AG20443 (cell line): ENCODE results near the gene HSPA4L.

ENCODE experiments used
- DNase-seq: peaks from one replicate; pipeline ENCODE4 v3.0.0; 2012; ENCODE audit warnings: low spot score, mixed read lengths

HSPA4L gene

GRCh38 chr4:127782275-127783025 lies at the start of gene HSPA4L:
HSPA4L (plus strand) TSS chr4:127782322; CDS start chr4:127782551, 229 bp downstream.
- peak; percentile 34 for DNase-seq

GRCh38 chr4:127732623-127733328 lies 49.3 kb upstream of the HSPA4L start:
- peak; percentile 45 for DNase-seq

DNA sequence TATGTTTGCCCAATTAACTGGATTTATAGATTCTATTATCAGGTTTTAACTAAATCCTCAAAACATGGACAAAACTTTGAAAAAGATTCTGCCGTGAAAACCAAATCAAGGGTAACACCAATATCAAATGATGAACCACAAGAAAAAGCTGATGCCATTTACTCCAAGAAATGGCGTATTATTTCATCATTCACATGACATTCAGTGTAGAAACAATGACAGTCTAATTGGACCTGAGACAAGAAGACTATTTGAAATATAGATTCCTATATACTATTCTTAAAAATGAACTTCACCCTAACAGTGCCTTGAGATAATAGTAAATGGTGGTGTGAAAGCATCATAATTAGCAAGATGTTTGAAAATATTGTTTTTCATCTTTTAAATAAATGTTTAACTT lies 47.1 kb upstream of the HSPA4L start:
- no peak for DNase-seq

GRCh38 chr4:127737295-127737694 lies 44.8 kb upstream of the HSPA4L start:
- DNase-seq: no peak

DNA sequence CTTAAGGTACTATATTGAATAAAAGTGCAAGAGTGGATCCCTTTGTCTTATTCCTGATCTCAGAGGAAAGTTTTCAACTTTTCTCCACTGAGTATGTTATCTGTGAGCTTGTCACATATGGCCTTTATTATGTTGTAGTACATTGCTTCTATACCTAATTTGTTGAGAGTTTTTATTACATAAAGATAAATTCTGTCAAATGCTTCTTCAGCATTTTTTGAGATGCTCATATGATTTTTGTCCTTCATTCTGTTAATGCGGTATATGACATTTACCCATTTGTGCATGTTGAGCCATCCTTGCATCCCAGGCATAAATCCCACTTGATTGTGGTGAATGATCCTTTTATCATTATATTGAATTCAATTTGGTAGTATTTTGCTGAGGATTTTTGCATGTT lies 40.9 kb upstream of the HSPA4L start:
- no peak for DNase-seq

GRCh38 chr4:127747883-127748282 lies 34.2 kb upstream of the HSPA4L start:
- DNase-seq: no peak

- no peak for DNase-seq
Measured at GRCh38 chr4:127748957-127749356, 33.2 kb upstream of the HSPA4L start.

DNA sequence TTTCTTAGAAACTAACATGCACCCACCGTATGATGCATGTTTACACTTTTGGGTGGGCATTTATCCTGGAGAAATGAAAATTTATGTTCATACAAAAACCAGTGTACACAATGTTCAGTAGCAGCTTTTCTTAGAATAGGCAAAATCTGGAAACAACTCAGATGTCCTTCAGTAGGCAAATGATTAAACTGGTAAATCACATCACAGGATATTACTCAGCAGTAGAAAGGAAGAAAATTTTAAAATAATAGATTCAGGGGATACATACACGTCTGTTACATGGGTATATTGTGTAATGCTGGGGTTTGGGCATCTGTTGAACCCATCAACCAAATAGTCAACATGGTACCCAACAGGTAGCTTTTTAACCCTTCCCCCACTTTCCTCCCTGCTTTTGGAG lies 25.2 kb upstream of the HSPA4L start:
- DNase-seq: no peak

- no peak for DNase-seq
Measured at GRCh38 chr4:127759228-127759820, 22.8 kb upstream of the HSPA4L start.

GRCh38 chr4:127759893-127760292 lies 22.2 kb upstream of the HSPA4L start:
- DNase-seq: no peak

GRCh38 chr4:127771535-127772275 lies 10.4 kb upstream of the HSPA4L start:
- no peak for DNase-seq

DNA sequence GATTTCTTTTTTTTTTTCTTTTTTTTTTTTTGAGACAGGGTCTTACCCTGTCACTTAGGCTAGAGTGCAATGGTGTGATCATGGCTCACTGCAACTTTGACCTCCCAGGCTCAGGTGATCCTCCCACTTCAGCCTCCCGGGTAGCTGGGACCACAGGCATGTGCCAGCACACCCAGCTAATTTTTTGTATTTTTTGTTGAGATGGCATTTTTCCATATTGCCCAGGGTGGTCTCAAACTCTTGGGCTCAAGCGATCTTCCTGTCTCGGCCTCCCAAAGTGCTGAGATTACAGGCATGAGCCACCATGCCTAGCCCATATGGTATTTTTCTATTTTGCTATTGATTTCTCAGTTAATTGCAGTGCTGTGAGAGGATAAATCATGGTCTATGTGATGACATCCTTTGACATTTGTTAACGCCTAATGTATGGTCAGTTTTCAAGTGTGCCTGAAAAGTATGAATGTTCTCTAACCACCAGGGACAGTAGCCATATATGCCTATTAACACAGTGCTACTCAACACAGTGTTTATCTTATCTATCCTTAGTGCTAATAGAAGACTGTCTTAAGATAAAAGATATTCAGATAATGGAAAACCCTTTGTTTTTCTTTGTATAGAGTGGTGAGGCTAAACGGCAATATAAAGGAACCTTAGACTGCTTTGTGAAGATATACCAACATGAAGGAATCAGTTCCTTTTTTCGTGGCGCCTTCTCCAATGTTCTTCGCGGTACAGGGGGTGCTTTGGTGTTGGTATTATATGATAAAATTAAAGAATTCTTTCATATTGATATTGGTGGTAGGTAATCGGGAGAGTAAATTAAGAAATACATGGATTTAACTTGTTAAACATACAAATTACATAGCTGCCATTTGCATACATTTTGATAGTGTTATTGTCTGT lies 9.1 kb upstream of the HSPA4L start:
- DNase-seq: no peak

DNA sequence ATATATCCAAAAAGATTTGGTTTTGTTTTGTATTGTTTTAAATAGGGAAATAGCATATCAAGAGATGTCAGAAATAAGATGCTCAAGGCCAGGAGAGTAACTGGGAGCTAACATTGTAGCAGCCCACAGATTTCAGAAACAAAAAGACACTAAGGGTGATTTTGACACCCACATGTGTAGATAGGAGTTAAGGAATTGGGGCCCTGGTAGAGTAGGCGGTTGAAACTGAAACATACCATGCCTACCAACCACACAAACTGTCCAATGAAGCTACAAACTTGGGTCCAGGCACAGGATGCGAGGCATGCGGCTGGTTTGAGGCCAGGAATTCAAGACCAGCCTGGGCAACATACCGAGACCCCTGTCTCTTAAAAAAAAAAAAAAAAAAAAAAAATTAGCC lies 6.3 kb upstream of the HSPA4L start:
- DNase-seq: no peak

GRCh38 chr4:127776620-127777019 lies 5.5 kb upstream of the HSPA4L start:
- DNase-seq: no peak

- no peak for DNase-seq
Measured at GRCh38 chr4:127777487-127777886, 4.6 kb upstream of the HSPA4L start.

DNA sequence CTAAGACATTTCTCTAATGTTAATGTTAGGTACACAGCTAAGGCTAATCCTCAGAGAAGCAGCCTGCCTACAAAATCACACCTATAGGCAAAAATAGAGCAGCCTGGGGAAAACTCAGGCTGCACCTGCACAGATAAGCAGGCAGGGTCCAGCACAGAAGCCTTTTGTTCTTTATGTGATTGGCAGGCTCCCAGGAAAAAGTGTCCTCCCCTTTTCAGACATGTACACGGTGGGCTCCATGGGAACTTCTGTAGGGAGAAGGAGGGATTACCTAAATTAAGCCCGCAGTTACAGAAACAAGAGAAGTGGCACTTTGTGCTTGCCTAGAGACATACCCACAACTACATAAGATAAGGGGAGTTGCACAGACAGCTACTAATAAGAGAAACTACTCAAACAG lies 4.0 kb upstream of the HSPA4L start:
- no peak for DNase-seq

GRCh38 chr4:127780598-127780997 lies 1.5 kb upstream of the HSPA4L start:
- DNase-seq: no peak

GRCh38 chr4:127781300-127782024 lies 660 bp upstream of the HSPA4L start:
- peak; percentile 79 for DNase-seq

- DNase-seq: peak; percentile 99
Measured at GRCh38 chr4:127782025-127782274, 172 bp upstream of the HSPA4L start.

- peak; percentile 58 for DNase-seq
Measured at GRCh38 chr4:127783026-127783769, 1.1 kb downstream of the HSPA4L start.
